SH-SY5Y (cell line): Measurements from ENCODE around the gene ATP2A1.

Experiments
- GATA2 ChIP-seq: IDR thresholded peaks from 2 replicates; pipeline ENCODE4 v1.6.1; 2011; ENCODE audit warnings: mild to moderate bottlenecking, low read depth, low read length
- GATA3 ChIP-seq: IDR thresholded peaks from 2 replicates; pipeline ENCODE4 v1.6.1; 2011; ENCODE audit warnings: low read depth, mild to moderate bottlenecking, low read length, moderate library complexity

ATP2A1 gene

DNA sequence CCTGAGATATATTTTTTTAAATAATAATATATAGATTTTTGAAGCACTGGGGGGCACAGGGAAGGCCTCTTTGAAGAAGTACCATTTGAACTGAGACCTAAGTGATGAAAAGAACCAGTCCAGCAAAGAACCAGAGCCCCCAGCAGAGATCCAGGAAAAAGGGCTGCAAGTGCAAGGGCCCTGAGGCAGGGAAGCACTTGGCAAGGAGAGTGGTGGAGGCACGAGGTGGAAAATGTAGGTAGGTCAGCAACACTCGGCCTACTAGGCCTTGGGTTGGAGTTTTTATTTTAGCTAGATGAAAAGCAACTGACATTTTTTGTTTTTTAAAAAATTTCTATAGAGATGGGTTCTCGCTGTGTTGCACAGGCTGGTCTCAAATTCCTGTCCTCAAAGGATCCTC lies 51.9 kb downstream of the ATP2A1 start:
- TF ChIP-seq GATA3, result no peak
- no peak for TF ChIP-seq GATA2

DNA sequence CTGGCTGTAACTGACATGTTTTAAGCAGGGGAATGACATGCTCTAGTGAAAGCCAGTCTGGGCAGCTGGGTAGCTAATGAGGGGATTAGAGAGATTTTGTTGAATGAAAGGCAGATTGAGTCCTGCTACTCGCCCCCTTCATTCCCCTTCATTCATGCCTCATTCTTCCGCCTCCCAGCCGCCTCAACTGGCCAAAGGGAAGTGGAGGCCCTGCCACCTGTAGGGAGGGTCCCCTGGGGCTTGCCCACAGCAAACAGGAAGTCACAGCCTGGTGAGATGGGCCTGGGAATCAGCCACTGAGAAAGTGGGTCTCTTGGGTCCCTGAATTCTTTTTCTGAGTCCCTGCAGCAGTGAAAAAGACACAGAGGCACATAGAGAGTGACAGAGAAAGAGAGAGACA lies 52.4 kb downstream of the ATP2A1 start:
- no peak for TF ChIP-seq GATA2
- no peak for TF ChIP-seq GATA3

DNA sequence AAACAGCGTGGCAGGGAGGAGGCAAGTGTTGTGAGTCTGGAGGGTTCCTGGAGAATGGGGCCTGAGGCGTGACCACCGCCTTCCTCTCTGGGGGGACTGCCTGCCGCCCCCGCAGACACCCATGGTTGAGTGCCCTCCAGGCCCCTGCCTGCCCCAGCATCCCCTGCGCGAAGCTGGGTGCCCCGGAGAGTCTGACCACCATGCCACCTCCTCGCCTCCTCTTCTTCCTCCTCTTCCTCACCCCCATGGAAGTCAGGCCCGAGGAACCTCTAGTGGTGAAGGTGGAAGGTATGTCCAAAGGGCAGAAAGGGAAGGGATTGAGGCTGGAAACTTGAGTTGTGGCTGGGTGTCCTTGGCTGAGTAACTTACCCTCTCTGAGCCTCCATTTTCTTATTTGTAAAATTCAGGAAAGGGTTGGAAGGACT lies 53.5 kb downstream of the ATP2A1 start, which contains the start of gene CD19:
Gene CD19, plus strand, starts transcription at position 171 of the 425 bp plus-strand sequence. Its CDS starts 30 bp downstream, at position 201.
- TF ChIP-seq GATA3 (no peak), GATA2 (no peak)

DNA sequence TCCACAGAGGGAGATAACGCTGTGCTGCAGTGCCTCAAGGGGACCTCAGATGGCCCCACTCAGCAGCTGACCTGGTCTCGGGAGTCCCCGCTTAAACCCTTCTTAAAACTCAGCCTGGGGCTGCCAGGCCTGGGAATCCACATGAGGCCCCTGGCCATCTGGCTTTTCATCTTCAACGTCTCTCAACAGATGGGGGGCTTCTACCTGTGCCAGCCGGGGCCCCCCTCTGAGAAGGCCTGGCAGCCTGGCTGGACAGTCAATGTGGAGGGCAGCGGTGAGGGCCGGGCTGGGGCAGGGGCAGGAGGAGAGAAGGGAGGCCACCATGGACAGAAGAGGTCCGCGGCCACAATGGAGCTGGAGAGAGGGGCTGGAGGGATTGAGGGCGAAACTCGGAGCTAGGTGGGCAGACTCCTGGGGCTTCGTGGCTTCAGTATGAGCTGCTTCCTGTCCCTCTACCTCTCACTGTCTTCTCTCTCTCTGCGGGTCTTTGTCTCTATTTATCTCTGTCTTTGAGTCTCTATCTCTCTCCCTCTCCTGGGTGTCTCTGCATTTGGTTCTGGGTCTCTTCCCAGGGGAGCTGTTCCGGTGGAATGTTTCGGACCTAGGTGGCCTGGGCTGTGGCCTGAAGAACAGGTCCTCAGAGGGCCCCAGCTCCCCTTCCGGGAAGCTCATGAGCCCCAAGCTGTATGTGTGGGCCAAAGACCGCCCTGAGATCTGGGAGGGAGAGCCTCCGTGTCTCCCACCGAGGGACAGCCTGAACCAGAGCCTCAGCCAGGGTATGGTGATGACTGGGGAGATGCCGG lies 54.3 kb downstream of the ATP2A1 start:
- TF ChIP-seq GATA3 (no peak), GATA2 (no peak)

DNA sequence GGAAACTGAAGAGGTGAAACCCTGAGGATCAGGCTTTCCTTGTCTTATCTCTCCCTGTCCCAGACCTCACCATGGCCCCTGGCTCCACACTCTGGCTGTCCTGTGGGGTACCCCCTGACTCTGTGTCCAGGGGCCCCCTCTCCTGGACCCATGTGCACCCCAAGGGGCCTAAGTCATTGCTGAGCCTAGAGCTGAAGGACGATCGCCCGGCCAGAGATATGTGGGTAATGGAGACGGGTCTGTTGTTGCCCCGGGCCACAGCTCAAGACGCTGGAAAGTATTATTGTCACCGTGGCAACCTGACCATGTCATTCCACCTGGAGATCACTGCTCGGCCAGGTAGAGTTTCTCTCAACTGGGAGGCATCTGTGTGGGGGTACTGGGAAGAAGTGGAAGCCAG lies 54.9 kb downstream of the ATP2A1 start:
- TF ChIP-seq GATA2 (no peak), GATA3 (no peak)

DNA sequence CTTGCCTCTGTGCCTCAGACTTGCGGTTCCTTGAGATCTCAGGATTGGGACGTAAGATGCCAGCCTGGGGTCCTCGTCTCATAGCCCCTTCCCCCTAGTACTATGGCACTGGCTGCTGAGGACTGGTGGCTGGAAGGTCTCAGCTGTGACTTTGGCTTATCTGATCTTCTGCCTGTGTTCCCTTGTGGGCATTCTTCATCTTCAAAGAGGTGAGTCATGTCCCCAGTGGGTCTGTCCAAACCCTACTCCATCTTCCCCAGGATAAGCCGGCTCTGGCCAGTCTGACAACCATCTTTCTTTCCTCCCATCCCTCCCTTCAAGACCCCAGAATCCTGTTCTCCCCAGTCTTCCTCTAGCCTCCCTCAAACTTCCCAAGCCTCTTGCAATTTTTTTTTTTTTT lies 57.1 kb downstream of the ATP2A1 start:
- TF ChIP-seq GATA2 (no peak), GATA3 (no peak)

DNA sequence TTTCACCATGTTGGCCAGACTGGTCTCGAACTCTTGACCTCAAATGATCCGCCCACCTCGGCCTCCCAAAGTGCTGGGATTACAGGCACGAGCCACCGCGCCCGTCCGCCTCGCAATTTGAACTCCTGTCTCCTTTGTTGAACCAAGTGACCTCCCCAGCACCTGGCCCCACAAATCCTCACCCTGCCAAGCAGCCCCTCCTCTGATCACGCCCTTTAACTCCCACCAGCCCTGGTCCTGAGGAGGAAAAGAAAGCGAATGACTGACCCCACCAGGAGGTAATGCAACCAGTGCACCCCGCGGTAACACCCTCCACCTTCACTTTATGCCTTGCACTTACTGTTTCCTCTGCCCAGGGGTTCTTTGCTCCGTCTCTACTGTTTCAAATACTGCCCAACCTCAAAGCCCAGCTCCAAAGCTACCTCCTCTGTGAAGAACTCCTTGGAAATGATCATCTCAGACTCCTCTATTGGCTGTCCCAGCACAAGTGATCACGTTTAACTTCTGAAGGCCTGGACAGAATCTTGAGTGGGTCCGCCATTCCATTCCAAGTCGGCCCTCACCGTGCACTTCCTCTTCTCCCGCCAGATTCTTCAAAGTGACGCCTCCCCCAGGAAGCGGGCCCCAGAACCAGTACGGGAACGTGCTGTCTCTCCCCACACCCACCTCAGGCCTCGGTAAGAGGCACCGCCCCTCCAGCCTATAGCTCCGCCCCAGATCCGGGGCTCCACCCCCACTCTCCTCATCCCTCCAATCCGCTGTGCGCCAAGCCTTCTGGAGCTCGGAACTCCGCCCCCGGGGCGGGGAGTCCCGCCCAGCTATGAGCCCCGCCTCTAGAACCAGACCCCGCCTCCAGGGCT lies 57.9 kb downstream of the ATP2A1 start:
- no peak for TF ChIP-seq GATA2
- no peak for TF ChIP-seq GATA3

DNA sequence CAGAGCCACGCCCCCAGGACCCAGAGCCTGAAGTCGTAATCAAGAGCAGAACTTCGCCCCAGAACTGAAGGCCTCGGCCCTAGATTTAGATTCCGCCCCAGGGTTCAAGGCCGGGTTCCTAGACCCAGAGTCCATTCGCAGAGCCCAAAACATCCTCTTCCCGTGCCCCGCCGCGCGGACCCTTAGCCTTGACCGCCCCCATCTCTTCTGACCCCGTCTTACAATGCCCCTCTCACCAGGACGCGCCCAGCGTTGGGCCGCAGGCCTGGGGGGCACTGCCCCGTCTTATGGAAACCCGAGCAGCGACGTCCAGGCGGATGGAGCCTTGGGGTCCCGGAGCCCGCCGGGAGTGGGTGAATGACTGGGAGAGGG lies 58.5 kb downstream of the ATP2A1 start:
- TF ChIP-seq GATA3 (no peak), GATA2 (no peak)

DNA sequence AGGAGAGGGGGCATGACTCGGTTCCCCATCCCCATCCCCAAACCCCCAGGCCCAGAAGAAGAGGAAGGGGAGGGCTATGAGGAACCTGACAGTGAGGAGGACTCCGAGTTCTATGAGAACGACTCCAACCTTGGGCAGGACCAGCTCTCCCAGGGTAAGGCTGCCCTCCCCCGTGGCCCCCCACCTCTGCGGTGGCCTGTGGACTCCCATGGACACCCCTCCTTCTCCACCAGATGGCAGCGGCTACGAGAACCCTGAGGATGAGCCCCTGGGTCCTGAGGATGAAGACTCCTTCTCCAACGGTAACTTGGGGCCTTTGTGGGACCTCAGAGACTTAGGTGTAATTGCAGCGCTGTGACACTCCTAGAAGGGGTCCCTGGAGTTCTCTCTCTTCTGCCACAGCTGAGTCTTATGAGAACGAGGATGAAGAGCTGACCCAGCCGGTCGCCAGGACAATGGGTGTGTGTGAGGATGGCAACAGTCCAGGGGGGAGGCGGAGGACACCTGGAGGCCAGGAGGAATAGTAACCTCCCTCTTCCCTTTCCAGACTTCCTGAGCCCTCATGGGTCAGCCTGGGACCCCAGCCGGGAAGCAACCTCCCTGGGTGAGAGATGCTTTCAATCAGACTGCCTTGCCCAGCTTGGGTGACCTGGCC lies 59.1 kb downstream of the ATP2A1 start:
- TF ChIP-seq GATA2, result no peak
- TF ChIP-seq GATA3, result no peak

DNA sequence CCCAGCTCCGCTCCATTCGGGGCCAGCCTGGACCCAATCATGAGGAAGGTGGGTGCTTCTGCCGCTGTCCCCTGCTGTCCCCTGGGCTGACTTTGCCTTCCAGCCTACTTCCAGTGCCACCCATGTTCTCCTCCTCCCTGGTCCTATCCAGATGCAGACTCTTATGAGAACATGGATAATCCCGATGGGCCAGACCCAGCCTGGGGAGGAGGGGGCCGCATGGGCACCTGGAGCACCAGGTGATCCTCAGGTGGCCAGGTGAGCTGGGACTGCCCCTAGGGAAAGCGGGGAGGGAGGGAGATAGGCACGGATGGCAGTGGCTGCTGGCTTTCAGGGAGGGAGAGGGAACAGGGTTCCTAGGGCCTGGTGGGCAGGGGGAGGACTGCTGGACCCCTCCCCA lies 60.4 kb downstream of the ATP2A1 start:
- TF ChIP-seq GATA3 (no peak), GATA2 (no peak)

DNA sequence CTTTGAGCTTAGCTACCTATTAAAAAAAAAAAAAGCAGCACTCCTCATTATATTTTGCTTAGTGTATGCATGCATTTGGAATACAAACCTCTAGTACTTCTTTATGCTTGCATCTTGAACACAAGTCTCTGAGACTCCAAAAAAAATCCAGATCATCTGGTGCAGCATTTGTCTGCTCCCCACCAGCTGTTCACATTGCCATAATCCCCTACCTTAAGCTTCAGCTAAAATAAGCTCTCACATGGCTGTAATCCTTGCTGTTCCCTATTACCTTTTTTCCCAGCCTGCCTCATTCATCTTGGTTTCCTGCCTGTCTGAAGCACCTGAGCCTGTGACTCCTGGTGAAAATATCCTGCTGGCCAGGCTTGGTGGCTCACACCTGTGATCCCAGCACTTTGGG lies 65.0 kb downstream of the ATP2A1 start:
- TF ChIP-seq GATA3 (no peak), GATA2 (no peak)

DNA sequence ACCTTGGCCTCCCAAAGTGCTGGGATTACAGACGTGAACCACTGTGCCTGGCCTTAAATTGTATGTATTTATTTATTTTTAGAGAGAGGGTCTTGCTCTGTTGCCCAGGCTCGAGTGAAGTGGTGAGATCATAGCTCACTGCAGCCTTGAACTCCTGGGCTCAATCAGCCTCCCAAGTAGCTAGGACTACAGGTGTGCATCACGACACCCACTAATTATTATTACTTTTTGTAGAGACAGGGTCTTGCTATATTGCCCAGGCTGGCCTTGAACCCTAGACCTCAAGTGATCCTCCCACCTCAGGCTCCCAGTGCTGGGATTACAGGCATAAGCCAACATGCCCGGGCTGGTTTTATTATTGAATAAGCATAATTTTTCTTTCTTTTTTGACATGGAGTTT lies 68.4 kb downstream of the ATP2A1 start:
- TF ChIP-seq GATA2, result no peak
- no peak for TF ChIP-seq GATA3

DNA sequence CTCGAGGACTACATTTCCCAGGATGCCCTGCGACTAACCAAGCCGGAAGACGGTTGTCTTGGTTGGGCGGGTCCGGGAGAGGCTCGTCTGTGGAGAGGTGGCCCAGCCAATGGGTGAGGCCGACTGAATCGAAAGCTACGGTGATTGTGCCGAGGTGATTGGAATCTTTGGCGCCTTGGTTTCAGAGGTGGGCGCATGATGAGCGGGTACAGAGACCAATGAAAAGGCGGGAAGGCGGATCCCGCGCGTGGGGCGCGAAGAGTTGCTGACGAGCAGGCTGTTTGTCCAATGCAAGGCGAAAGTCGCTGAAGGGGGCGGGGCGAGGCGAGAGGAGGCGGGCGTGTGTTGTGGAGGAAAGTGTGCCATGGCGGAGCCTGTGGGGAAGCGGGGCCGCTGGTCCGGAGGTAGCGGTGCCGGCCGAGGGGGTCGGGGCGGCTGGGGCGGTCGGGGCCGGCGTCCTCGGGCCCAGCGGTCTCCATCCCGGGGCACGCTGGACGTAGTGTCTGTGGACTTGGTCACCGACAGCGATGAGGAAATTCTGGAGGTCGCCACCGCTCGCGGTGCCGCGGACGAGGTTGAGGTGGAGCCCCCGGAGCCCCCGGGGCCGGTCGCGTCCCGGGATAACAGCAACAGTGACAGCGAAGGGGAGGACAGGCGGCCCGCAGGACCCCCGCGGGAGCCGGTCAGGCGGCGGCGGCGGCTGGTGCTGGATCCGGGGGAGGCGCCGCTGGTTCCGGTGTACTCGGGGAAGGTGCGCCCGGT lies 72.5 kb downstream of the ATP2A1 start, which contains the start of gene NFATC2IP:
Gene NFATC2IP, plus strand, starts transcription at position 290 of the 762 bp plus-strand sequence. Its CDS starts 75 bp downstream, at position 365.
- TF ChIP-seq GATA3 (no peak), GATA2 (peak; percentile 92)

DNA sequence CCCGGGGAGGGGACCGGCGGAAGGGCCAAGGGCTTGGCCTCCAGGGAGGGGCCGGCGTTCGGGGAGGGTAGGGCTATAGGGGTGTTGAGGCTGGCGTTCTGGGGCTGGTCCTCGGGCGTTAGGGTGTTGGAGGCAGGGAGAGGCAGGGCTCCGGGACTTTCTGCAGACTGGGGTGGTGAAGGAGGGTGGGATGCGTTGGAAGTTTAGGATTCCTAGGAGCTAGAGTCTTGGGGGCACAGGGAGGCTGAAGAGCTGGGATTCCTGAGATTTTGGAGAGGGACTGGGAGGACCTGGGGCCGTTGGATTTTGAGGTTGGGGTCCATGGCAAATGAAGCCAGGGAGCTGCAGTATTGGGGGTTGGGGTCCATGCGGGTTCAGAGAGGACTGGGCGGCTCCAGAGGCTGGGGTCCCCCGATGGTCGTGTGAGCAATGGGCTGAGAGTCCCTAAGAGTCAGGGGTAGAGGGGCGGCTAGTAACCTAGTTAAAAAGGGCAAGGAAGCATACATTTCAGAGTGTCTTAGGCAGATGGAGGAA lies 73.2 kb downstream of the ATP2A1 start:
- TF ChIP-seq GATA2, result no peak
- TF ChIP-seq GATA3, result no peak
